IMR-90 (cell line): Measurements from ENCODE around the gene PRR5L.

Experiments
- BHLHE40 ChIP-seq: fragments of 150-350 bp; IDR thresholded peaks from 2 replicates; pipeline ENCODE4 v1.6.1; 2016; ENCODE audit warnings: mild to moderate bottlenecking, low read depth, low read length
- MAFK ChIP-seq: IDR thresholded peaks from 2 replicates; pipeline ENCODE4 v1.6.1; 2012; ENCODE audit warnings: low read depth, low read length, improper control_type of control experiment
- MXI1 ChIP-seq: IDR thresholded peaks from 2 replicates; pipeline ENCODE4 v1.6.1; 2012; ENCODE audit warnings: low read depth, mild to moderate bottlenecking, low read length, moderate library complexity, borderline replicate concordance
- POLR2A ChIP-seq: IDR thresholded peaks from 2 replicates; pipeline ENCODE4 v1.6.1; 2012; ENCODE audit warnings: mild to moderate bottlenecking, low read depth, low read length
- RAD21 ChIP-seq: IDR thresholded peaks from 2 replicates; pipeline ENCODE4 v1.6.1; 2012; ENCODE audit warnings: low read length, improper control_type of control experiment
- TF ChIP-seq, protein P1 (sequence below): conservative IDR thresholded peaks from 2 replicates; pipeline ENCODE4 v1.5.1; 2012; ENCODE audit warnings: mild to moderate bottlenecking, low read depth, low read length, improper control_type of control experiment
- TF ChIP-seq, protein P2 (sequence below): fragments of 150-350 bp; IDR thresholded peaks from 2 replicates; pipeline ENCODE4 v1.6.1; 2016; ENCODE audit warnings: low read depth, mild to moderate bottlenecking, low read length, moderate library complexity, borderline replicate concordance

DNA sequence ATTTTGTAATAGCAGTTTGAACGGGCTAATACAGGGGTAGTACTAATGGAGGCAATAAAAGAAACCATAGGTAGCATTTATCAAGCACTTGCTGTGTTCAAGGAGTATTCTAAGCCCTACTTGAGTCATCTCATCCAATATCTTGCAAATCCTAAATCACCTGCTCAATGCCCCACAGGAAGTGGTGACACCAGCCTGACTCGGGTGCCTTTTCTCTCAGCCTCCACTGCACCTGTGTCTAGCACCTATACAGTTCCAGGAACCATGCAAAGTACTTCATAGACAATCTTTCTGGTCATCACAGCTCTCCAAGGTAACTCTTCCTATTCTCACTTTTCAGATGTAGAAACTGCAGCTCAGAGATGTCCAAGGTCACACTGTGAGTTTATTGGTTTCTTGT lies 98.0 kb downstream of the PRR5L start:
- TF ChIP-seq, protein P1, sequence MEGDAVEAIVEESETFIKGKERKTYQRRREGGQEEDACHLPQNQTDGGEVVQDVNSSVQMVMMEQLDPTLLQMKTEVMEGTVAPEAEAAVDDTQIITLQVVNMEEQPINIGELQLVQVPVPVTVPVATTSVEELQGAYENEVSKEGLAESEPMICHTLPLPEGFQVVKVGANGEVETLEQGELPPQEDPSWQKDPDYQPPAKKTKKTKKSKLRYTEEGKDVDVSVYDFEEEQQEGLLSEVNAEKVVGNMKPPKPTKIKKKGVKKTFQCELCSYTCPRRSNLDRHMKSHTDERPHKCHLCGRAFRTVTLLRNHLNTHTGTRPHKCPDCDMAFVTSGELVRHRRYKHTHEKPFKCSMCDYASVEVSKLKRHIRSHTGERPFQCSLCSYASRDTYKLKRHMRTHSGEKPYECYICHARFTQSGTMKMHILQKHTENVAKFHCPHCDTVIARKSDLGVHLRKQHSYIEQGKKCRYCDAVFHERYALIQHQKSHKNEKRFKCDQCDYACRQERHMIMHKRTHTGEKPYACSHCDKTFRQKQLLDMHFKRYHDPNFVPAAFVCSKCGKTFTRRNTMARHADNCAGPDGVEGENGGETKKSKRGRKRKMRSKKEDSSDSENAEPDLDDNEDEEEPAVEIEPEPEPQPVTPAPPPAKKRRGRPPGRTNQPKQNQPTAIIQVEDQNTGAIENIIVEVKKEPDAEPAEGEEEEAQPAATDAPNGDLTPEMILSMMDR: no peak
- no peak for TF ChIP-seq BHLHE40
- TF ChIP-seq POLR2A: no peak
- no peak for TF ChIP-seq RAD21
- TF ChIP-seq, protein P2, sequence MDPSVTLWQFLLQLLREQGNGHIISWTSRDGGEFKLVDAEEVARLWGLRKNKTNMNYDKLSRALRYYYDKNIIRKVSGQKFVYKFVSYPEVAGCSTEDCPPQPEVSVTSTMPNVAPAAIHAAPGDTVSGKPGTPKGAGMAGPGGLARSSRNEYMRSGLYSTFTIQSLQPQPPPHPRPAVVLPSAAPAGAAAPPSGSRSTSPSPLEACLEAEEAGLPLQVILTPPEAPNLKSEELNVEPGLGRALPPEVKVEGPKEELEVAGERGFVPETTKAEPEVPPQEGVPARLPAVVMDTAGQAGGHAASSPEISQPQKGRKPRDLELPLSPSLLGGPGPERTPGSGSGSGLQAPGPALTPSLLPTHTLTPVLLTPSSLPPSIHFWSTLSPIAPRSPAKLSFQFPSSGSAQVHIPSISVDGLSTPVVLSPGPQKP: no peak
- TF ChIP-seq MXI1: no peak
- no peak for TF ChIP-seq MAFK
